ENCODE data around the gene MAT1A.
"Not testable (repeated sequence)": the region's sequence is repeated elsewhere in the genome, so short reads cannot be mapped to it uniquely, and the experiment has no call there.

DNA sequence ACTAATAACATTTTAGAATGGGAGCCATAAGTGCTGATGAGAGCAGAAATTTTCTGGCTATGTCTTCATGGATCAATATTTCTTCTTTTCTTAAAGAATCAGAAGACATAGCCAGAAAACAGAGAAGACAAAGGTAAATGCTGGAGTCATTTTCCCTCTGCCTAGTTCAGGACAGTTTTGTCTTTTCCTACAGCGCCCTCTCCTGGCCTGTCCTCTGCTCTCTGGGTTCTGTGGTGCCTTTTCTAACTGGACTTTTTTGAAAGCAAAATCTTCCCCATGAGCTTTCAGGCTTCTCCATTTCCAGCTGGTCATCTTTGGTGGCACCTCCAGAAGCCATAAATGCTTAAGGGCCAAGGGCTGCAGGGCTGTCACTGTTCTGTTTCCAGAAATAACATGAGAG, 39.1 kb downstream of the MAT1A start:
- TF ChIP-seq CTCF, POLR2A (IDR thresholded peaks at IDR 0.05): not testable (repeated sequence)

Measured in testis (tissue), 2 donors.